Subcutaneous abdominal adipose tissue (tissue), 5 donors: ENCODE results near the gene TRHDE.

ENCODE experiments used
- H3K27ac ChIP-seq: one replicate; pipeline ENCODE4 v1.7.0; 2013; ENCODE audit warnings: low read depth, mild to moderate bottlenecking, inconsistent platforms, low read length, moderate library complexity
- H3K27me3 ChIP-seq, 5 donors: one replicate each; pipeline ENCODE4 v1.7.0; 2013; ENCODE audit warnings: low read length in 5 of 5, inconsistent platforms in 1 of 5; ENCODE audit not compliant: control insufficient read depth in 5 of 5, insufficient read depth in 4 of 5
- H3K36me3 ChIP-seq, 5 donors: one replicate each; pipeline ENCODE4 v1.7.0; 2013; ENCODE audit warnings: low read length in 5 of 5; ENCODE audit not compliant: control insufficient read depth in 5 of 5, insufficient read depth in 5 of 5
- H3K4me1 ChIP-seq, 5 donors: one replicate each; pipeline ENCODE4 v1.7.0; 2013; ENCODE audit warnings: low read length in 5 of 5, mild to moderate bottlenecking in 3 of 5, moderate library complexity in 1 of 5; ENCODE audit not compliant: control insufficient read depth in 5 of 5, insufficient read depth in 5 of 5
- H3K4me3 ChIP-seq, 5 donors: one replicate each; pipeline ENCODE4 v1.7.0; 2013; ENCODE audit warnings: low read length in 5 of 5, low read depth in 1 of 5
- H3K9ac ChIP-seq, 5 donors: one replicate each; pipeline ENCODE4 v1.7.0; 2013; ENCODE audit warnings: low read length in 5 of 5, mild to moderate bottlenecking in 4 of 5, moderate library complexity in 3 of 5
- H3K9me3 ChIP-seq, 5 donors: one replicate each; pipeline ENCODE4 v1.7.0; 2013; ENCODE audit warnings: low read length in 5 of 5; ENCODE audit not compliant: control insufficient read depth in 5 of 5
- donor health status: healthy.
- donor health status: healthy.
- donor health status: healthy.
- donor health status: healthy.
- donor health status: healthy.

The TRHDE gene

DNA sequence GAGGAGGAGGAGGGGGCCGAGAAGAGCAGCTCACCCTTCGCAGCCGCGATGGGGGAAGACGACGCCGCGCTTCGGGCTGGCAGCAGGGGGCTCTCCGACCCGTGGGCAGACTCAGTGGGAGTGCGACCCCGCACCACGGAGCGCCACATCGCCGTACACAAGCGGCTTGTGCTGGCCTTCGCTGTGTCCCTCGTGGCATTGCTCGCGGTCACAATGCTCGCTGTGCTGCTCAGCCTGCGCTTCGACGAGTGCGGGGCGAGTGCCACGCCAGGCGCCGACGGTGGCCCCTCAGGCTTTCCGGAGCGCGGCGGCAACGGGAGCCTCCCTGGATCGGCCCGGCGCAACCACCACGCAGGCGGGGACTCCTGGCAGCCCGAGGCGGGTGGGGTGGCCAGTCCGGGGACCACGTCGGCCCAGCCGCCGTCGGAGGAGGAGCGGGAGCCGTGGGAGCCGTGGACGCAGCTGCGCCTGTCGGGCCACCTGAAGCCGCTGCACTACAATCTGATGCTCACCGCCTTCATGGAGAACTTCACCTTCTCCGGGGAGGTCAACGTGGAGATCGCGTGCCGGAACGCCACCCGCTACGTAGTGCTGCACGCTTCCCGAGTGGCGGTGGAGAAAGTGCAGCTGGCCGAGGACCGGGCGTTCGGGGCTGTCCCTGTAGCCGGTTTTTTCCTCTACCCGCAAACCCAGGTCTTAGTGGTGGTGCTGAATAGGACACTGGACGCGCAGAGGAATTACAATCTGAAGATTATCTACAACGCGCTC lies 745 bp downstream of the TRHDE start:
- Histone ChIP-seq H3K9ac (peak overlapping the region; percentile 29 to 93 (median 76)), H3K27ac (peak overlapping the region; percentile 93), H3K4me3 (peak overlapping the region; percentile 71 to 97 (median 86)), H3K9me3 (no peaks in the 10 kb centered on the region), H3K27me3 (peaks cover 0 to 24% (median 7%) of the 10 kb centered on the region in 5 donors), H3K4me1 (peaks cover 0 to 50% (median 38%) of the 10 kb centered on the region in 5 donors), H3K36me3 (peaks cover 0 to 6% (median 0%) of the 10 kb centered on the region in 5 donors)

- H3K27ac ChIP-seq, result peak overlapping the region; percentile 93
- H3K4me1 ChIP-seq, result peaks cover 0 to 47% (median 42%) of the 10 kb centered on the region in 5 donors
- H3K9ac ChIP-seq, result peak overlapping the region; percentile 22 to 93 (median 76)
- H3K27me3 ChIP-seq, result peaks cover 0 to 24% (median 7%) of the 10 kb centered on the region in 5 donors
- peaks cover 0 to 6% (median 0%) of the 10 kb centered on the region in 5 donors for H3K36me3 ChIP-seq
- H3K9me3 ChIP-seq, result no peaks in the 10 kb centered on the region
- peak overlapping the region; percentile 71 to 97 (median 86) for H3K4me3 ChIP-seq
Measured at GRCh38 chr12:72273499-72273837, 1.3 kb downstream of the TRHDE start.

DNA sequence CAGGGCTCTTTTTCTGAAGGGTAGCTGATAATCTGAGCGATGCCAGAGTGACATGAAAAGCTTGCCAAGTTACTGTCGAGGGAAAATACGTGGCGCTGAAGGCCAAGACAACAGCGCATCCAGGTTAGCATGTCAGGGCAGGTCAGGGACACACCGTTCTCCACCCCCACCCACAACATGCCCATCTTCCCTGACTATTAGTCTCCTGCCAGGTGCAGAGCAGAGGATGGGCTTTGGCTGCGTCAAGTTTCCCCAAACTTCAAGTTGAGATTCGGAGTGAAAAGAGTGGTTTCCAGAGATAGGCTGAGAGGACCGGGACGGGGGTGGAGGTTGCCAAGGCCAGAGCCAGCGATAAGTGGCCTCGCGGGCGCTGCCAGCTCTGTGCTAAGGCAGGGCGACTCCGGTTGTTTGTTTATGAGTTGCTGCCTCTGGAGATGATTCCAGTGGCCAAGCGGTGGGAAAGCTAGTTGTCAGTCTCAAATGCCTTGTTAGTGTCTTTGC lies 1.7 kb downstream of the TRHDE start:
- Histone ChIP-seq H3K9me3 (no peaks in the 10 kb centered on the region), H3K27ac (peak overlapping the region; percentile 93), H3K36me3 (peaks cover 0 to 6% (median 0%) of the 10 kb centered on the region in 5 donors), H3K4me3 (peak overlapping the region; percentile 71 to 97 (median 86)), H3K4me1 (peaks cover 0 to 46% (median 42%) of the 10 kb centered on the region in 5 donors), H3K9ac (peak overlapping the region; percentile 22 to 93 (median 76)), H3K27me3 (peaks cover 0 to 24% (median 7%) of the 10 kb centered on the region in 5 donors)

GRCh38 chr12:72274931-72275330 lies 2.8 kb downstream of the TRHDE start:
- Histone ChIP-seq H3K27ac (peak overlapping the region; percentile 93), H3K4me3 (peak overlapping the region in 4 of 5 donors; percentile 71 to 97 (median 88)), H3K27me3 (peaks cover 0 to 24% (median 7%) of the 10 kb centered on the region in 5 donors), H3K9ac (peak overlapping the region in 4 of 5 donors; percentile 42 to 93 (median 70)), H3K9me3 (no peaks in the 10 kb centered on the region), H3K4me1 (peaks cover 0 to 48% (median 42%) of the 10 kb centered on the region in 5 donors), H3K36me3 (peaks cover 0 to 6% (median 0%) of the 10 kb centered on the region in 5 donors)

DNA sequence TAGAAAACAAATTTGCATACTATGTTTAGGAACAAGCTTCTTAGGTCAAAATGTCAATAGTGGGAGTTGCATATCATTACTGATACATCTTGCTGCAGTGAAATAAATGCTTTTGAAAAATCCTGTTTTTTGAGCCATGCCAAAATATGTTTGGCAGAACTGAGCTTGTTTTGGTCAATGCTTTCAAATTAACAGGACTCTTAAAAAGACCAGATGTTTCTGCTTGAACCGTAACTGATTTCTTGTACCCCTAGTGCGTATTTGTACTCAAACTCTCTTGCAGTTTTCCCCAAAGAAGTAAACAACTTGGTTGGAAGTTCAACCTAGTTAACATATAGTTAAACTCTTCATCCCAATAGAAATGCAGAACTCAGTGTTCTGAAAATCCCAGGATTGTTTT lies 3.4 kb downstream of the TRHDE start:
- H3K27ac ChIP-seq, result peak overlapping the region; percentile 93
- peak overlapping the region in 4 of 5 donors; percentile 30 to 93 (median 64) for H3K9ac ChIP-seq
- peaks cover 0 to 24% (median 7%) of the 10 kb centered on the region in 5 donors for H3K27me3 ChIP-seq
- peak overlapping the region; percentile 6 to 86 (median 38) for H3K4me3 ChIP-seq
- H3K4me1 ChIP-seq, result peaks cover 0 to 49% (median 42%) of the 10 kb centered on the region in 5 donors
- peaks cover 0 to 6% (median 0%) of the 10 kb centered on the region in 5 donors for H3K36me3 ChIP-seq
- H3K9me3 ChIP-seq, result no peaks in the 10 kb centered on the region

GRCh38 chr12:72276181-72276805 lies 4.1 kb downstream of the TRHDE start:
- H3K9ac ChIP-seq, result peak overlapping the region in 3 of 5 donors; percentile 38 to 93 (median 78)
- peaks cover 0 to 50% (median 39%) of the 10 kb centered on the region in 5 donors for H3K4me1 ChIP-seq
- peaks cover 0 to 6% (median 0%) of the 10 kb centered on the region in 5 donors for H3K36me3 ChIP-seq
- peak overlapping the region; percentile 93 for H3K27ac ChIP-seq
- peaks cover 0 to 24% (median 6%) of the 10 kb centered on the region in 5 donors for H3K27me3 ChIP-seq
- peak overlapping the region; percentile 5 to 43 (median 26) for H3K4me3 ChIP-seq
- no peaks in the 10 kb centered on the region for H3K9me3 ChIP-seq

DNA sequence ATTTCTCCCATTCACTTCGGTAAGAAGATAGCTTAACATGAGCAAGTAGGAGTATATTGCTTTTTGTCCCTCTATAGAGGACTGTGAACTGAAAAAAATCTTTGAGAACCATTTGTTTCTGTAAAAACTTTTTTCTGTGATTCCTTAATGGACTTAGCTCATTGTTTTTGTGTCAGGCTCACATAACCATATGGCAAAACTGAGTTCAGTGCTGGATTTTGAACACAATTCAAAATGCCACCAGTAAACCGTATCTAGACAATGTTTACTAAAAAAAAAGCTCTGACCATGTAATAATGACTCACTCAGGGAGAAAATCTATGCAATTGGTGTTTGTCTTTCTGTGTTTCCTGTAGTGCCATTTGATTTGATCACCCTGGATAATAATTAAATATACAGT lies 5.2 kb downstream of the TRHDE start:
- H3K27ac ChIP-seq, result peak overlapping the region; percentile 93

DNA sequence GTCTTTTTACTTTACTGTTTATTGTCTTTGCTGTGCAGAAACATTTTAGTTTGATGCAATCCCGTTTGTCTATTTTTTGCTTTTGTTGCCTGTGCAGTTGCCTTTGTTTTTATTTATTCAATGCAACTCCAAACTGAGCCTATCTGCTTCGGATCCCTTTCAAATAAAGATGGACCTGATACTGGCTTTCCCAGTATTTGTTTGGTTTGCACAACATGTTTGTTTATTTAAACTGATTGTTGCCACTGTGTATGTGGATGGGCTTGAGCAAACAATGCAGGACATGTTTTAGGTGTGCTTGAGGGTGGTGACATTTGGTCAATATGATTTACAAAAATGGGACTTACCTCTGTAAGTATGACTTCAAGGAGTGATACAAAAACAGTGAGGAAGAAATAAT lies 6.7 kb downstream of the TRHDE start:
- Histone ChIP-seq H3K27ac (no peak overlapping the region), H3K36me3 (no peaks in the 10 kb centered on the region), H3K4me3 (no peak overlapping the region), H3K27me3 (peaks cover 0 to 6% (median 2%) of the 10 kb centered on the region in 5 donors), H3K4me1 (peaks cover 0 to 55% (median 17%) of the 10 kb centered on the region in 5 donors), H3K9ac (no peak overlapping the region), H3K9me3 (no peaks in the 10 kb centered on the region)

More for the DNA sequence above, 5.2 kb downstream of the TRHDE start:
- Histone ChIP-seq H3K9me3 (no peaks in the 10 kb centered on the region), H3K9ac (peak overlapping the region in 3 of 5 donors; percentile 19 to 93 (median 78)), H3K27me3 (peaks cover 0 to 20% (median 4%) of the 10 kb centered on the region in 5 donors), H3K36me3 (no peaks in the 10 kb centered on the region), H3K4me3 (peak overlapping the region in 1 of 5 donors; percentile 36), H3K4me1 (peaks cover 0 to 49% (median 30%) of the 10 kb centered on the region in 5 donors)

DNA sequence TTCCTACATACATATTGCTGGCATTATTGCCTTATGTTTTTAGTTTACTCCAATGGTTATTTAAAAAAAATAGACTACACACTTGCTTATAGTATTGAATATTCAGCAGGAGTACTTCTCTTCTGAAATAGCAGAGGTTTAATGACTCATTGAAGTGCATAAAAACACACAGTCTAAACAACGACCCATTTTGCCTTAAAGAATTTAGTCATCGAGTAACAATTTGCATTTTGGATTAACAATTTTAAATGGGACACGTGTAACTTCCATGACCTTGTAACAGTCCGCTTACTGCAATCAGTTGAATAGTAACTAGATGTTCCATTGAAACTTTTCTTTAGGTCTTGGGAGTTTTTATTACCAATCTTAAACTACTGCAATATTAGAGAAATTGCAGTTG lies 9.0 kb downstream of the TRHDE start:
- peaks cover 0 to 48% (median 8%) of the 10 kb centered on the region in 5 donors for H3K4me1 ChIP-seq
- H3K27me3 ChIP-seq, result no peaks in the 10 kb centered on the region
- no peak overlapping the region for H3K9ac ChIP-seq
- no peaks in the 10 kb centered on the region for H3K36me3 ChIP-seq
- no peaks in the 10 kb centered on the region for H3K9me3 ChIP-seq
- peak overlapping the region; percentile 12 for H3K27ac ChIP-seq
- no peak overlapping the region for H3K4me3 ChIP-seq
